K562 (cell line): Measurements from ENCODE around the gene AGGF1. TPM values are rescaled to one million over a fixed set of nuclear protein-coding genes. Genes with fewer than 3 reads are reported as not detected.

Source experiments
- ATAC-seq: fragments of 200-7000 bp; cut with Tn5 transposase; 3 replicates; pipeline ENCODE4 v1.9.1; 2020; ENCODE audit warnings: moderate library complexity
- BruUV-seq: library from RNA; stranded (reverse); fragments of 400-500 nt; replicated peaks from 2 replicates; lab custom pipeline; 2021; lab: Mats Ljungman, UMichigan
- CTCF ChIA-PET: fragments of 300-600 bp; formaldehyde crosslinking; extraction: SDS; loops from one replicate; lab custom pipeline; 2021; ENCODE audit warnings: low intra/inter-chr PET ratio; lab: Yijun Ruan, JAX
- POLR2A ChIA-PET: fragments of 300-600, 350-650 bp; sonication (Branson Sonifier 250); formaldehyde crosslinking; extraction: SDS; loops from one replicate; lab custom pipeline; 2021; ENCODE audit warnings: antibody characterized with exemption, inconsistent platforms; lab: Yijun Ruan, JAX
- DNase-seq, 4 experiments: peaks; one replicate each; pipeline versions ENCODE4 v3.0.0 to v3.0.0-alpha.2; 2011 to 2018; ENCODE audit warnings: low spot score in 3 of 4, mixed read lengths in 3 of 4; ENCODE audit errors: extremely low read depth in 1 of 4
- FAIRE-seq: peaks from 2 replicates; lab custom pipeline; 2011; peaks lifted over from hg19 to GRCh38; lab: Jason Lieb, UNC
- H2AFZ ChIP-seq: 2 replicates; pipeline ENCODE4 v1.6.0; 2011; ENCODE audit warnings: low read depth, low read length, control low read depth, inconsistent platforms
- H3K27ac ChIP-seq: fragments of 200-600 bp; 3 replicates; pipeline ENCODE4 v1.8.0; 2011; ENCODE audit warnings: low read depth, mild to moderate bottlenecking, control low read depth, inconsistent platforms, low read length, moderate library complexity, mixed read lengths; ENCODE audit errors: extremely low read depth
- H3K27me3 ChIP-seq, 2 experiments: fragments of 300-600 bp in 1 of 2; 2 replicates in 1 of 2; 3 replicates in 1 of 2; pipeline versions ENCODE4 v1.6.0 to v1.8.0; 2011; ENCODE audit warnings: inconsistent platforms in 2 of 2, low read length in 2 of 2, mild to moderate bottlenecking in 1 of 2, mixed read lengths in 1 of 2, moderate library complexity in 1 of 2; ENCODE audit not compliant: control insufficient read depth in 2 of 2, insufficient read depth in 2 of 2
- H3K36me3 ChIP-seq: fragments of 300-600 bp; 3 replicates; pipeline ENCODE4 v1.8.0; 2011; ENCODE audit warnings: mild to moderate bottlenecking, low read length, inconsistent platforms; ENCODE audit not compliant: control insufficient read depth, insufficient read depth
- H3K4me1 ChIP-seq, 2 experiments: fragments of 200-600 bp in 1 of 2; replicated peaks in 1 of 2; 2 replicates in 1 of 2; 3 replicates in 1 of 2; pipeline versions ENCODE4 v1.5.1 to v1.8.0; 2011; ENCODE audit warnings: inconsistent platforms in 2 of 2, low read length in 2 of 2, mild to moderate bottlenecking in 1 of 2, mixed read lengths in 1 of 2, moderate library complexity in 1 of 2; ENCODE audit not compliant: control insufficient read depth in 2 of 2, insufficient read depth in 2 of 2
- H3K4me2 ChIP-seq: 2 replicates; pipeline ENCODE4 v1.6.1; 2011; ENCODE audit warnings: low read length, control low read depth, inconsistent platforms, mixed read lengths; ENCODE audit not compliant: insufficient read depth
- H3K4me3 ChIP-seq: fragments of 200-600 bp; sonication (generic), shearing (Covaris generic); 2 replicates; pipeline ENCODE4 v1.5.1; 2016; ENCODE audit warnings: control low read depth, inconsistent platforms
- H3K79me2 ChIP-seq: fragments of 200-600 bp; 3 replicates; pipeline ENCODE4 v1.8.0; 2011; ENCODE audit warnings: low read length, inconsistent platforms; ENCODE audit not compliant: control insufficient read depth, insufficient read depth
- H3K9ac ChIP-seq, 2 experiments: 2 replicates each; pipeline versions ENCODE4 v1.6.0 to v1.6.1; 2011; ENCODE audit warnings: low read depth in 2 of 2, low read length in 2 of 2, control low read depth in 1 of 2, inconsistent platforms in 1 of 2, mild to moderate bottlenecking in 1 of 2, mixed read lengths in 1 of 2; ENCODE audit not compliant: insufficient read depth in 1 of 2
- H3K9me1 ChIP-seq: one replicate; pipeline ENCODE4 v1.6.0; 2011; ENCODE audit warnings: inconsistent platforms, mild to moderate bottlenecking, low read length, moderate library complexity; ENCODE audit not compliant: control insufficient read depth, insufficient read depth
- H3K9me3 ChIP-seq: replicated peaks from 2 replicates; pipeline ENCODE4 v1.5.1; 2011; ENCODE audit warnings: low read depth, low read length, inconsistent platforms; ENCODE audit not compliant: control insufficient read depth, insufficient read depth
- H4K20me1 ChIP-seq: replicated peaks from 2 replicates; pipeline ENCODE4 v1.6.1; 2011; ENCODE audit warnings: low read length, inconsistent platforms, mixed read lengths; ENCODE audit not compliant: control insufficient read depth, insufficient read depth
- BRD4 ChIP-seq: fragments of 200-600 bp; sonication (generic); IDR thresholded peaks from 2 replicates; pipeline ENCODE4 v1.6.1; 2017; ENCODE audit warnings: inconsistent platforms
- CEBPG ChIP-seq, 3 experiments: fragments of 200-800 bp in 1 of 3; sonication (Bioruptor generic) in 1 of 3; sonication (generic) in 1 of 3; formaldehyde crosslinking in 1 of 3; IDR thresholded peaks in 2 of 3; conservative IDR thresholded peaks in 1 of 3; 2 replicates each; pipeline versions ENCODE4 v1.6.1 to v1.8.0; 2016 to 2022; ENCODE audit warnings: missing compliant biosample characterization in 2 of 3, missing genetic modification characterization in 2 of 3, mild to moderate bottlenecking in 1 of 3, missing genetic modification reagents in 1 of 3
- DIDO1 ChIP-seq: fragments of 450-650 bp; IDR thresholded peaks from 2 replicates; pipeline ENCODE4 v1.6.1; 2016; ENCODE audit warnings: low read depth, missing biosample characterization, missing genetic modification characterization
- IFI16 ChIP-seq: fragments of 250-450 bp; sonication (Bioruptor Pico); IDR thresholded peaks from 2 replicates; pipeline ENCODE4 v2.1.2; 2022; ENCODE audit warnings: mild to moderate bottlenecking, inconsistent platforms
- KDM1A ChIP-seq, 2 experiments: fragments of 450-650 bp; IDR thresholded peaks; 2 replicates each; pipeline ENCODE4 v1.6.1; 2016; ENCODE audit warnings: mild to moderate bottlenecking in 2 of 2
- MED1 ChIP-seq: sonication (generic); formaldehyde crosslinking; IDR thresholded peaks from 2 replicates; pipeline ENCODE4 v1.8.1; 2023; ENCODE audit warnings: missing genetic modification reagents, borderline replicate concordance
- PPARD ChIP-seq: fragments of 250-450 bp; sonication (Bioruptor Pico); IDR thresholded peaks from 2 replicates; pipeline ENCODE4 v1.8.0; 2022; ENCODE audit warnings: inconsistent platforms, mild to moderate bottlenecking, moderate library complexity
- PYGO2 ChIP-seq: fragments of 450-650 bp; IDR thresholded peaks from 2 replicates; pipeline ENCODE4 v1.6.1; 2016; ENCODE audit warnings: mild to moderate bottlenecking, missing genetic modification characterization, moderate library complexity, missing compliant biosample characterization
- RCOR1 ChIP-seq, 2 experiments: IDR thresholded peaks; 2 replicates each; pipeline ENCODE4 v1.6.1; 2012; ENCODE audit warnings: low read depth in 2 of 2, low read length in 2 of 2, borderline replicate concordance in 1 of 2, improper control_type of control experiment in 1 of 2
- SREBF1 ChIP-seq: fragments of 150-350 bp; IDR thresholded peaks from 2 replicates; pipeline ENCODE4 v1.6.1; 2014; ENCODE audit warnings: antibody characterized with exemption, low read depth, low read length, borderline replicate concordance
- TFAM ChIP-seq: fragments of 250-450 bp; sonication (Bioruptor Pico); conservative IDR thresholded peaks from 2 replicates; pipeline ENCODE4 v1.5.0; 2021; ENCODE audit warnings: mild to moderate bottlenecking, moderate library complexity
- ZNF121 ChIP-seq: sonication (generic); formaldehyde crosslinking; conservative IDR thresholded peaks from 2 replicates; pipeline ENCODE4 v1.8.0; 2022; ENCODE audit warnings: missing genetic modification reagents
- ZNF133 ChIP-seq: fragments of 250-450 bp; sonication (Bioruptor Pico); IDR thresholded peaks from 2 replicates; pipeline ENCODE4 v1.4.0; 2020; ENCODE audit warnings: mild to moderate bottlenecking
- ZNF146 ChIP-seq: IDR thresholded peaks from one replicate; pipeline ENCODE4 v1.6.1; 2018; ENCODE audit warnings: missing compliant biosample characterization; ENCODE audit not compliant: unreplicated experiment
- ZNF165 ChIP-seq: fragments of 250-450 bp; sonication (Bioruptor Pico); IDR thresholded peaks from 2 replicates; pipeline ENCODE4 v1.4.0; 2020; ENCODE audit warnings: borderline replicate concordance
- ZNF584 ChIP-seq: fragments of 200-800 bp; sonication (Bioruptor generic); IDR thresholded peaks from 2 replicates; pipeline ENCODE4 v1.6.1; 2016; ENCODE audit warnings: low read depth, mild to moderate bottlenecking, missing genetic modification characterization, missing compliant biosample characterization
- WGBS: fragments of 100-300 bp; shearing (Covaris generic); methylation state at CpG from one replicate; pipeline ENCODE4 v1.1.6; 2016; ENCODE audit warnings: low coverage, mixed read lengths; ENCODE audit not compliant: insufficient coverage; ENCODE audit errors: missing lambda C conversion rate; 5-methylcytosine and 5-hydroxymethylcytosine counted together
- in situ Hi-C: fragments of 300-500 bp; cut with MboI; formaldehyde crosslinking; loops from 4 replicates; pipeline ENCODE4 v1.15.0; 2018; ENCODE audit warnings: inconsistent platforms, mixed read lengths
- intact Hi-C: fragments of 100-400 bp; cut with micrococcal nuclease; formaldehyde crosslinking; loops from 2 replicates; pipeline ENCODE4 v1.14.2; 2022
- polyA plus RNA-seq, 8 experiments: library from polyadenylated mRNA; depleted of rRNA in 4 of 8; stranded (reverse) in 5 of 8; unstranded in 3 of 8; fragments of >200 nt; fragmentation: Nextera tagmentation in 2 of 8; fragmentation: Illumina TruSeq in 1 of 8; extraction: Ambion mirVana in 2 of 8; extraction: Trizol in 1 of 8; gene quantifications; 2 replicates each; pipeline versions ENCODE4 v1.2.1 to v1.2.3, GENCODE V29; 2011 to 2014; ENCODE audit warnings: inconsistent platforms in 1 of 8, missing spikeins in 1 of 8
- total RNA-seq, 7 experiments: library from RNA; depleted of rRNA in 6 of 7; stranded (reverse); fragments of >200 nt in 6 of 7; fragmentation: Illumina TruSeq in 2 of 7; extraction: Trizol in 2 of 7; gene quantifications; 2 replicates each; pipeline versions ENCODE4 v1.2.1 to v1.2.3, GENCODE V29; 2011 to 2021; ENCODE audit warnings: low replicate concordance in 1 of 7
- TF ChIP-seq, protein P1 (sequence below): sonication (generic); IDR thresholded peaks from 2 replicates; pipeline ENCODE4 v1.6.1; 2016
- TF ChIP-seq, protein P2 (sequence below): sonication (generic); formaldehyde crosslinking; IDR thresholded peaks from 2 replicates; pipeline ENCODE4 v1.8.0; 2022; ENCODE audit warnings: mild to moderate bottlenecking, missing genetic modification reagents

The AGGF1 gene
- total and polyA plus RNA-seq, 9 of the 15 experiments (the other 6 are each of a cell fraction or from before 2014, with no cell fraction given), result 5.2 to 20.4 (median 13.4) TPM

- intact Hi-C loops, result loop anchor here (1.0 to 2.0 kb wide), 3 partner anchors 60 to 416 kb away; no protein-coding TSS in a partner anchor
- ChIA-PET POLR2A (interaction anchor here (1.4 kb wide), 1 partner anchor 9 kb away, joined by 6 read pairs; no protein-coding TSS in a partner anchor), CTCF (interaction anchor here (2.5 to 3.1 kb wide), 2 partner anchors 149 to 415 kb away, joined by 9 to 29 read pairs; no protein-coding TSS in a partner anchor)
- TF ChIP-seq PYGO2 (tag) (no peak), TFAM (CRISPR knock-in tag) (no peak), PPARD (CRISPR knock-in tag) (no peak), IFI16 (CRISPR knock-in tag) (no peak), SREBF1 (no peak), BRD4 (no peak), ZNF584 (CRISPR knock-in tag) (no peak), CEBPG (CRISPR knock-in tag; IDR thresholded peaks at IDR 0.05) (no peak), CEBPG (tag; conservative IDR thresholded peaks at IDR 0.05 in 1 of 2, IDR thresholded peaks at IDR 0.05 in 1 of 2) (no peak), ZNF165 (CRISPR knock-in tag) (no peak), RCOR1 (IDR thresholded peaks at IDR 0.05; ENCODE audit: borderline replicate concordance in 1 of 2, low read depth in 2 of 2, low read length in 2 of 2) (no peak), ZNF121 (CRISPR knock-in tag) (no peak), ZNF133 (CRISPR knock-in tag) (no peak), KDM1A (IDR thresholded peaks at IDR 0.05) (no peak), DIDO1 (no peak), ZNF146 (CRISPR knock-in tag) (no peak), MED1 (CRISPR knock-in tag) (no peak)
- TF ChIP-seq, protein P1, sequence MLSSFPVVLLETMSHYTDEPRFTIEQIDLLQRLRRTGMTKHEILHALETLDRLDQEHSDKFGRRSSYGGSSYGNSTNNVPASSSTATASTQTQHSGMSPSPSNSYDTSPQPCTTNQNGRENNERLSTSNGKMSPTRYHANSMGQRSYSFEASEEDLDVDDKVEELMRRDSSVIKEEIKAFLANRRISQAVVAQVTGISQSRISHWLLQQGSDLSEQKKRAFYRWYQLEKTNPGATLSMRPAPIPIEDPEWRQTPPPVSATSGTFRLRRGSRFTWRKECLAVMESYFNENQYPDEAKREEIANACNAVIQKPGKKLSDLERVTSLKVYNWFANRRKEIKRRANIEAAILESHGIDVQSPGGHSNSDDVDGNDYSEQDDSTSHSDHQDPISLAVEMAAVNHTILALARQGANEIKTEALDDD, result no peak
- TF ChIP-seq, protein P2, sequence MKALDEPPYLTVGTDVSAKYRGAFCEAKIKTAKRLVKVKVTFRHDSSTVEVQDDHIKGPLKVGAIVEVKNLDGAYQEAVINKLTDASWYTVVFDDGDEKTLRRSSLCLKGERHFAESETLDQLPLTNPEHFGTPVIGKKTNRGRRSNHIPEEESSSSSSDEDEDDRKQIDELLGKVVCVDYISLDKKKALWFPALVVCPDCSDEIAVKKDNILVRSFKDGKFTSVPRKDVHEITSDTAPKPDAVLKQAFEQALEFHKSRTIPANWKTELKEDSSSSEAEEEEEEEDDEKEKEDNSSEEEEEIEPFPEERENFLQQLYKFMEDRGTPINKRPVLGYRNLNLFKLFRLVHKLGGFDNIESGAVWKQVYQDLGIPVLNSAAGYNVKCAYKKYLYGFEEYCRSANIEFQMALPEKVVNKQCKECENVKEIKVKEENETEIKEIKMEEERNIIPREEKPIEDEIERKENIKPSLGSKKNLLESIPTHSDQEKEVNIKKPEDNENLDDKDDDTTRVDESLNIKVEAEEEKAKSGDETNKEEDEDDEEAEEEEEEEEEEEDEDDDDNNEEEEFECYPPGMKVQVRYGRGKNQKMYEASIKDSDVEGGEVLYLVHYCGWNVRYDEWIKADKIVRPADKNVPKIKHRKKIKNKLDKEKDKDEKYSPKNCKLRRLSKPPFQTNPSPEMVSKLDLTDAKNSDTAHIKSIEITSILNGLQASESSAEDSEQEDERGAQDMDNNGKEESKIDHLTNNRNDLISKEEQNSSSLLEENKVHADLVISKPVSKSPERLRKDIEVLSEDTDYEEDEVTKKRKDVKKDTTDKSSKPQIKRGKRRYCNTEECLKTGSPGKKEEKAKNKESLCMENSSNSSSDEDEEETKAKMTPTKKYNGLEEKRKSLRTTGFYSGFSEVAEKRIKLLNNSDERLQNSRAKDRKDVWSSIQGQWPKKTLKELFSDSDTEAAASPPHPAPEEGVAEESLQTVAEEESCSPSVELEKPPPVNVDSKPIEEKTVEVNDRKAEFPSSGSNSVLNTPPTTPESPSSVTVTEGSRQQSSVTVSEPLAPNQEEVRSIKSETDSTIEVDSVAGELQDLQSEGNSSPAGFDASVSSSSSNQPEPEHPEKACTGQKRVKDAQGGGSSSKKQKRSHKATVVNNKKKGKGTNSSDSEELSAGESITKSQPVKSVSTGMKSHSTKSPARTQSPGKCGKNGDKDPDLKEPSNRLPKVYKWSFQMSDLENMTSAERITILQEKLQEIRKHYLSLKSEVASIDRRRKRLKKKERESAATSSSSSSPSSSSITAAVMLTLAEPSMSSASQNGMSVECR (CRISPR knock-in tag), result no peak
Measured at GRCh38 chr5:77016962-77017361, 13.2 kb upstream of the AGGF1 start.

More at GRCh38 chr5:77016962-77017361, 13.2 kb upstream of the AGGF1 start:
- peaks cover 0 to 4% of the 10 kb centered on the region in 2 experiments; a peak in 1 of 5 replicates for H3K27me3 ChIP-seq
- FAIRE-seq (no peak), ATAC-seq (no peak), DNase-seq (no peak)
- in situ Hi-C loops, result loop anchor here (5.0 to 10.0 kb wide), 2 partner anchors 150 to 412 kb away; no protein-coding TSS in a partner anchor
- no peaks in the 10 kb centered on the region for H3K4me1 ChIP-seq
- no peaks in the 10 kb centered on the region for H3K79me2 ChIP-seq
- WGBS, result 0% methylated on average over 1 of the region's 1 CpG
- no peak overlapping the region for H3K27ac ChIP-seq
- no TSS peak for BruUV-seq
- no peaks in the 10 kb centered on the region for H4K20me1 ChIP-seq
- H2AFZ ChIP-seq, result no peak overlapping the region
- H3K4me2 ChIP-seq, result no peak overlapping the region
- H3K36me3 ChIP-seq, result no peaks in the 10 kb centered on the region
- no peak overlapping the region for H3K9ac ChIP-seq
- no peak overlapping the region for H3K4me3 ChIP-seq
- no peaks in the 10 kb centered on the region for H3K9me3 ChIP-seq
- H3K9me1 ChIP-seq, result no peaks in the 10 kb centered on the region
